GM21528 (cell line): ENCODE data around the gene NTN5.
A peak's percentile ranks its signal among the peaks of the same experiment; 100 is the strongest.

ENCODE experiments used
- ATAC-seq: cut with Tn5 transposase; IDR thresholded peaks from one replicate; pipeline ENCODE4 v1.9.1; 2021; ENCODE audit warnings: mild to moderate bottlenecking, moderate library complexity; ENCODE audit not compliant: unreplicated experiment, low FRiP score

The NTN5 gene

GRCh38 chr19:48646001-48646721, 26.7 kb downstream of the NTN5 start, which contains the start of gene CA11:
TSS of gene CA11 (minus strand) at chr19:48646187. CDS start at chr19:48645632, 555 bp downstream.
- ATAC-seq = peak; percentile 70

GRCh38 chr19:48645620-48646000, 27.2 kb downstream of the NTN5 start:
- ATAC-seq = no peak

- ATAC-seq = no peak
These were observed 27.8 kb downstream of the NTN5 start for GRCh38 chr19:48644839-48645619.

- no peak for ATAC-seq
These were observed 28.5 kb downstream of the NTN5 start for GRCh38 chr19:48644355-48644754.

GRCh38 chr19:48642862-48643261, 30.0 kb downstream of the NTN5 start:
- ATAC-seq = no peak

- no peak for ATAC-seq
These were observed 31.0 kb downstream of the NTN5 start for GRCh38 chr19:48641850-48642249.

GRCh38 chr19:48639483-48640375, 33.1 kb downstream of the NTN5 start:
- ATAC-seq = no peak

- ATAC-seq = no peak
These were observed 33.9 kb downstream of the NTN5 start for GRCh38 chr19:48638831-48639381.

GRCh38 chr19:48637948-48638830, 34.6 kb downstream of the NTN5 start:
- peak; percentile 9 for ATAC-seq

- peak; percentile 67 for ATAC-seq
These were observed 35.3 kb downstream of the NTN5 start for GRCh38 chr19:48637449-48637947.

GRCh38 chr19:48636859-48637448, 35.9 kb downstream of the NTN5 start, which contains the start of gene DBP:
TSS of gene DBP (minus strand) at chr19:48637379. CDS start at chr19:48636994, 385 bp downstream.
- peak; percentile 3 for ATAC-seq

GRCh38 chr19:48635966-48636858, 36.6 kb downstream of the NTN5 start:
- no peak for ATAC-seq

- ATAC-seq = no peak
These were observed 37.4 kb downstream of the NTN5 start for GRCh38 chr19:48635263-48635965.

GRCh38 chr19:48634424-48635262, 38.2 kb downstream of the NTN5 start:
- ATAC-seq = no peak

GRCh38 chr19:48634036-48634342, 38.8 kb downstream of the NTN5 start:
- no peak for ATAC-seq

- no peak for ATAC-seq
These were observed 39.4 kb downstream of the NTN5 start for GRCh38 chr19:48633148-48634035.
